ENCODE measurements around the gene CCDC183. TPM values are rescaled to one million over a fixed set of nuclear protein-coding genes. Genes with fewer than 3 reads are reported as not detected.

Gene CCDC183
- total and polyA plus RNA-seq, 2 of the 4 experiments (the other 2 are of a cell fraction) = under 0.01 to 0.29 TPM

- ATAC-seq (ENCODE audit: low read depth) (no peak), DNase-seq (no peak)
- WGBS, 2 experiments (ENCODE audit: extremely low coverage in 2 of 2, insufficient read length in 1 of 2) = 83% methylated on average over 1 of the region's 6 CpGs; no CpG with 5 or more reads in 1 of the 2 experiments
- Histone ChIP-seq H3K18ac (ENCODE audit: low read depth, low read length) (no peak overlapping the region), H4K8ac (ENCODE audit: low read depth in 2 of 2, low read length in 2 of 2) (no peak overlapping the region), H3K4me2 (ENCODE audit: low read depth, low read length) (no peak overlapping the region), H3K56ac (ENCODE audit: extremely low read depth, insufficient read depth, low read length) (no peak overlapping the region), H4K20me1 (ENCODE audit: insufficient read depth, low read length) (no peaks in the 10 kb centered on the region), H3K9ac (ENCODE audit: low read depth, low read length) (no peak overlapping the region), H4K5ac (ENCODE audit: low read depth, low read length) (no peak overlapping the region), H4K91ac (ENCODE audit: insufficient read depth, low read depth, low read length) (no peak overlapping the region), H3K9me1 (ENCODE audit: insufficient read depth, low read length) (no peaks in the 10 kb centered on the region), H3K79me1 (ENCODE audit: low read depth in 1 of 2, low read length in 2 of 2) (no peaks in the 10 kb centered on the region), H3K23ac (ENCODE audit: low read depth, low read length) (no peak overlapping the region), H2AK5ac (ENCODE audit: low read depth, low read length) (no peak overlapping the region), H3K9me3 (ENCODE audit: control insufficient read depth, insufficient read depth, low read length) (peaks cover 9% of the 10 kb centered on the region), H3K27ac (ENCODE audit: insufficient read depth, low read length) (no peak overlapping the region), H2AFZ (replicated peaks; ENCODE audit: low read length, poor library complexity) (no peak overlapping the region), H2BK120ac (ENCODE audit: low read depth, low read length) (no peak overlapping the region), H3K4me3 (ENCODE audit: insufficient read depth, low read depth, low read length) (no peak overlapping the region), H2AK9ac (replicated peaks; ENCODE audit: low read depth, low read length, poor library complexity) (no peak overlapping the region), H3K4ac (ENCODE audit: low read depth, low read length) (no peak overlapping the region), H2BK5ac (ENCODE audit: low read depth, low read length, poor library complexity, severe bottlenecking) (no peak overlapping the region), H2BK15ac (ENCODE audit: low read depth, low read length) (no peak overlapping the region), H2BK20ac (ENCODE audit: low read depth, low read length) (no peak overlapping the region), H3K27me3 (ENCODE audit: control insufficient read depth, insufficient read depth, low read length) (peaks cover 33% of the 10 kb centered on the region), H3K4me1 (ENCODE audit: control insufficient read depth, insufficient read depth, low read length) (no peaks in the 10 kb centered on the region), H3K14ac (replicated peaks; ENCODE audit: low read depth, low read length) (no peak overlapping the region), H3K36me3 (ENCODE audit: control insufficient read depth, insufficient read depth, low read length) (no peaks in the 10 kb centered on the region)
- in situ Hi-C loops (cut with MboI; ENCODE audit: low sequenced_read_pairs) = no loop called here
- TF ChIP-seq FOS (IDR thresholded peaks at IDR 0.05; ENCODE audit: low read depth, low read length) (no peak), CHD1 (IDR thresholded peaks at IDR 0.05; ENCODE audit: low read depth, low read length) (no peak), MXI1 (IDR thresholded peaks at IDR 0.05; ENCODE audit: borderline replicate concordance, low read depth, low read length) (no peak), CTCF (conservative IDR thresholded peaks at IDR 0.05; ENCODE audit: low read depth, low read length) (no peak), MAFK (IDR thresholded peaks at IDR 0.05; ENCODE audit: low read depth, low read length) (no peak)
- intact Hi-C loops (cut with micrococcal nuclease) = no loop called here
- BruUV-seq (replicated peaks) = no TSS peak
- ChIA-PET CTCF (no interaction called here), POLR2A (ENCODE audit: unreplicated experiment) (no interaction called here)
- dilution Hi-C loops (cut with HindIII; ENCODE audit: low sequenced_read_pairs, unreplicated experiment) = no loop called here
Measured at GRCh38 chr9:136775191-136775590, 20.9 kb upstream of the CCDC183 start.
